WTC11 (cell line): Measurements from ENCODE around the gene AJAP1.

ENCODE experiments used
- E2F5 ChIP-seq: sonication (generic); formaldehyde crosslinking; IDR thresholded peaks from 2 replicates; pipeline ENCODE4 v1.8.1; 2022; ENCODE audit warnings: mild to moderate bottlenecking, moderate library complexity, missing genetic modification reagents
- GABPB1 ChIP-seq: sonication (generic); formaldehyde crosslinking; IDR thresholded peaks from 2 replicates; pipeline ENCODE4 v1.8.1; 2023; ENCODE audit warnings: mild to moderate bottlenecking, missing genetic modification reagents
- SP1 ChIP-seq: sonication (generic); formaldehyde crosslinking; conservative IDR thresholded peaks from 2 replicates; pipeline ENCODE4 v1.8.1; 2022; ENCODE audit warnings: missing genetic modification reagents
- TF ChIP-seq, protein P1 (sequence below): fragments of 200-600 bp; IDR thresholded peaks from 2 replicates; pipeline ENCODE4 v1.8.0; 2022; ENCODE audit warnings: antibody characterized with exemption
- TF ChIP-seq, protein P2 (sequence below): sonication (generic); formaldehyde crosslinking; IDR thresholded peaks from 2 replicates; pipeline ENCODE4 v1.8.0; 2023; ENCODE audit warnings: missing genetic modification reagents

- TF ChIP-seq, protein P1, sequence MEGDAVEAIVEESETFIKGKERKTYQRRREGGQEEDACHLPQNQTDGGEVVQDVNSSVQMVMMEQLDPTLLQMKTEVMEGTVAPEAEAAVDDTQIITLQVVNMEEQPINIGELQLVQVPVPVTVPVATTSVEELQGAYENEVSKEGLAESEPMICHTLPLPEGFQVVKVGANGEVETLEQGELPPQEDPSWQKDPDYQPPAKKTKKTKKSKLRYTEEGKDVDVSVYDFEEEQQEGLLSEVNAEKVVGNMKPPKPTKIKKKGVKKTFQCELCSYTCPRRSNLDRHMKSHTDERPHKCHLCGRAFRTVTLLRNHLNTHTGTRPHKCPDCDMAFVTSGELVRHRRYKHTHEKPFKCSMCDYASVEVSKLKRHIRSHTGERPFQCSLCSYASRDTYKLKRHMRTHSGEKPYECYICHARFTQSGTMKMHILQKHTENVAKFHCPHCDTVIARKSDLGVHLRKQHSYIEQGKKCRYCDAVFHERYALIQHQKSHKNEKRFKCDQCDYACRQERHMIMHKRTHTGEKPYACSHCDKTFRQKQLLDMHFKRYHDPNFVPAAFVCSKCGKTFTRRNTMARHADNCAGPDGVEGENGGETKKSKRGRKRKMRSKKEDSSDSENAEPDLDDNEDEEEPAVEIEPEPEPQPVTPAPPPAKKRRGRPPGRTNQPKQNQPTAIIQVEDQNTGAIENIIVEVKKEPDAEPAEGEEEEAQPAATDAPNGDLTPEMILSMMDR, result no peak
- TF ChIP-seq SP1 (CRISPR knock-in tag), result no peak
- TF ChIP-seq, protein P2, sequence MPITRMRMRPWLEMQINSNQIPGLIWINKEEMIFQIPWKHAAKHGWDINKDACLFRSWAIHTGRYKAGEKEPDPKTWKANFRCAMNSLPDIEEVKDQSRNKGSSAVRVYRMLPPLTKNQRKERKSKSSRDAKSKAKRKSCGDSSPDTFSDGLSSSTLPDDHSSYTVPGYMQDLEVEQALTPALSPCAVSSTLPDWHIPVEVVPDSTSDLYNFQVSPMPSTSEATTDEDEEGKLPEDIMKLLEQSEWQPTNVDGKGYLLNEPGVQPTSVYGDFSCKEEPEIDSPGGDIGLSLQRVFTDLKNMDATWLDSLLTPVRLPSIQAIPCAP, result no peak
- TF ChIP-seq E2F5 (CRISPR knock-in tag), result no peak
- TF ChIP-seq GABPB1 (CRISPR knock-in tag), result no peak
Measured at GRCh38 chr1:4655674-4656532, 1.5 kb downstream of the AJAP1 start.
